ENCODE measurements around the gene IGF2BP2.

DNA sequence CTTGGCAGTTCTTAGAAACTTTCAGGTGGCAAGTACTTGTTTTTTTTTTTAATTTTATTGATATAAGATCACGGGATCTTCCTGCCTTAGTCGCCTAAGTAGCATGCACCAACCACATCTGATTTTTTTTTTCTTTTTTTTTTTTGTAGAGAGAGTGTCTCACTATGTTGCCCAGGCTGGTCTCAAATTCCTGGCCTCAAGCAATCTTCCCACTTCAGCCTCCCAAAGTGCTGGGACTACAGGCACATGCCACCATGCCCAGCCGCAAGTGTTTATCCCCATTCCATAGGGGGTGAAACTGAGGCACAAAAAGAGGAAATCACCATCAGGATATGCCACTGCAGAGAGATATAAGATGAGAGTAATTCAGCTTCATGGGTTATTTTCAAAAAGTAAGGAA lies 102.9 kb downstream of the IGF2BP2 start:
- TF ChIP-seq POLR2A (IDR thresholded peaks at IDR 0.05) (no peak), POLR2AphosphoS5 (IDR thresholded peaks at IDR 0.05) (no peak)

All from upper lobe of left lung (tissue), 4 donors.